CD4-positive, alpha-beta T cell treated with Interleukin-21 for 1 hour (primary cell): ENCODE measurements around the gene CA10.

ENCODE experiments used
- DNase-seq: peaks from one replicate; pipeline ENCODE4 v3.0.0-alpha.2; 2020

Gene CA10

DNA sequence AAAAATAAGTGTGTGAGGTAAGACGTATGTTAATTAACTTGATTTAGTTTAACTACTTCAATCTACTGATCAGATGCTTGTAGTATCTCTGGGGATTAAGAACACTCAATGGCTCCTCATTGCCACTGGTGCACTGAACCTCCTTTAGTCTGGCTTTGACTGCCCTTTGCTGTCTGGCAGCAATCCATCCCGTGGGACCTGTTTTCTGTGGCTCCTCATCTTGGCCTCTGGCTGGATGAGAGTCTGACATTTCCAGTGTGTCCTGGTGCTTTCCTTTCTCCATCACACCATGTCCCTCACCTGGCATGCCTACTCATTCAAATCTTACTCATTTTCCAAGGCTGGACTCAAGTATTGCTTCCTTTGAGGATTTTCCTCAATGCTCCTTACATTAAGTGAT, 212.2 kb downstream of the CA10 start:
- DNase-seq, result no peak

GRCh38 chr17:51941272-51941671, 217.2 kb downstream of the CA10 start:
- DNase-seq, result no peak

DNA sequence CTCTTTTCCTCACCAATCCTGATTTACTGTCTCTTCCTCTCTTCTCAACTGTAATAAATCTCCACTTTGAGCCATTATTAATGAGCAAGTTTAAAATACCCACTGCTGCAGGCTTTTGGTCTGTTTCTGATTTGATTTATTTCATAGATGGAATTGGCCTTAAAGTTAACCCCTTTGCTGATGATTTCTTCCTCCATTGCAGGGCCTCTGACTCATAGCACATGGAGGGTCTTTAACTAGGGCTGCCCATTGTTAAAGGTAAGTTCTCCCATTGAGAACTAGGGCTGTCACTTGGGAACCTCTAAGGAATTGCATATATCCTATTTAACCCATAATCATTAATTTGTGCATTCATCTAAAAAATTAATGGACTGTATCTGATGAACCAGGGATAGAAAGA, 221.2 kb downstream of the CA10 start:
- no peak for DNase-seq

DNA sequence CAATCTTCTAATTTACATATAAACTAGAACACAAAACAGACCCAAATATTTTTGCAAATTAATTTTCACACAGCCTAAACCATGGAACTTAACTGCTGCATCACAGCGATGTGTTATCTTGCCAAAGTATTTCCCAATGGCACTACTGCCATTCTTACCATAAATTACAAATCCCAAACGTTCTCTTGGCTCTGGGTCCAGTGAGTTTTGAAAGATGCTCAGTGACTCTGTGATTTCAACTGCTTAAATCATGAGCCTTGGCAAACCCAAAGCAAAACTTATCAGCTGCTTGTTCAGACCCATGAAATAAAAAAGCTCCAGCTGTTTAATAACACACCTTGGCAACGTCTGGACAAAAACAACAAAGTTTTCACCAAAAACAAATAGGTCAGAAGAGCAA, 223.0 kb downstream of the CA10 start:
- DNase-seq, result no peak

DNA sequence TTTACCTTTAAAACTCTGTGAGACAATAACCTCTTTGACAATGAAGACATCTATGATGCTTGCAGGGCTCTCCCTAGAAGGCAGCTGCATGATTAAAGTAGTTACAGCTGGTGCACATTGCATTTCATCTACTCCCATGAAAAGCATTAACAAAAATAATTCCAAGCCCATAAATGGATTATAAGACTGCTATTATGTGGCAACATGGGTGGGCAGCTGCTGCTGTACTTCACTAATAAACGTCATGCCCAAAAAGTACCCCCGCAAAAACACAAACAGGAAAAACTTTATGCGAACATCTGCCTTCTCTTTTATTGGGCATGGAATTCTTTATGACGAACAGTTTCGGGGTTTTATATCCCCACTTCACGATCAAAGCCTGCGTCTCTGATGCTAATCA, 224.9 kb downstream of the CA10 start:
- DNase-seq, result no peak

DNA sequence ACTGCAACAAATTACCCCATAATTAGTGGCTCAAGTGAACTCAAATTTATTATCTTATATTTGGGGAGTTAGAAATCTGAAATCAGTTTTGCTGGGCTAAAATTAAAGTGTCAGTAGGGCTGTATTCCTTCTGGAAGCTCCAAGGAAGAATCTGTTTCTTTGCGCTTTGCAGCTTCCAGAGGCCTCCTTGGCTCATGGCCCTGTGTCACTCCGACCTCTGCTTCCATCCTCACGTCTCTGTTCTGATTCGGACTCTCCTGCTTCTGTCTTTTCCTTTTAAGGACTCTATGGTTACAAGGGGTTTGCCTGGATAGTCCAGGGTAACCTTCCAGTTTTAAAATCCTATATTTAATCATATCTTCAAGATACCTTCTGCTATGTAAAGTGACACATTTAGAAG, 232.1 kb downstream of the CA10 start:
- no peak for DNase-seq

- DNase-seq, result no peak
These were observed 237.0 kb downstream of the CA10 start for GRCh38 chr17:51921500-51921899.

DNA sequence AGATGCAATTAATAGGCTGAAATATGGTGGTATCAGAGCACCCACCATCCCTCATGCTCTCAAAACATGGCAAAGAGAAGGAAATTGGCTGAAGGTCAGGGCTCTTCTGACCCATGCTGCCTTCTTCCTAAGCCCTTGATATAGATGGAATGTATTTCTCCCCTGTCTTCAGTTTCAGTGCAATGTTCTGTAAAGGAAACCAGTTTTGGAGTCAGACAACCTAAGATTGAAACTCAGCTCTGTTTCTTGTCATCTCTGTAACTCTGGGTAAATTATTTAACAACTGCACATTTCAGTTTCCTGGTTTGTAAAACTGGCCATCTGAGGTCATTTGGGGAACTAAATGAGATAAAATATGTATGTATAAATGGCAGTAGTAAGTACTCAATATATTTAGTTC, 243.9 kb downstream of the CA10 start:
- DNase-seq, result no peak

DNA sequence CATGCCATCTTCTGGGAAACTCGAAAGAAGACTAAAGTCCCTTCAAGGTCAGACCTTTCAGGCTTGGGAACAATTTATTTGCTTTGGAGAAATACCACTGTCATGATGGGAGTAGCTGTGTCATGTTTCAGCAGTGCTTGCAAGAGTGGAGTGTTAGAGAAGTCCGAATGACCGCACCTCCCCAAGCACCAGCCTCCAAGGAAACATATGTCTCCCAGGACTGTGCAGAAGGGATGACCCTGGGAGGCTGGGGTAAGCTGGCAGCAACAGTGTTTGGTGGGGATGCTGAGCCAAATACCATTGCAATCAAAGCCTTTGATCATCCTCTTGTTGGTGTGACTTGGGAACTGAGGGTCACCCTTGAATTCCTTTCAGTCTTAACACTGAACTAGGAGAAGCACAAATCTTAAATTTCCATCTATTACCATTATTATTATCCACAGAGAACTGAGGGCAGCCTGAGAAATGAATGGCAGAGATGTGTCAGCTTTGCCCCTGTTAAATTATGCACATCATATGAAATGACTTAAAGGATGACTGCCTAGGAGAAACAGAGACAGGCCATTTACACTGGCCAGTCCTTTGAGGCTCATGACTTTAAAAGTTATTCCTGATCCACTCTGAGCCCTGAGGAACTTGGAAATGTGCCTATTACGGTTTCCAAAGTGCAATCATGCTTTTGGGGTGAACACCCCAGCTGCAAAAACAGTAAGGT, 244.9 kb downstream of the CA10 start:
- DNase-seq, result no peak

DNA sequence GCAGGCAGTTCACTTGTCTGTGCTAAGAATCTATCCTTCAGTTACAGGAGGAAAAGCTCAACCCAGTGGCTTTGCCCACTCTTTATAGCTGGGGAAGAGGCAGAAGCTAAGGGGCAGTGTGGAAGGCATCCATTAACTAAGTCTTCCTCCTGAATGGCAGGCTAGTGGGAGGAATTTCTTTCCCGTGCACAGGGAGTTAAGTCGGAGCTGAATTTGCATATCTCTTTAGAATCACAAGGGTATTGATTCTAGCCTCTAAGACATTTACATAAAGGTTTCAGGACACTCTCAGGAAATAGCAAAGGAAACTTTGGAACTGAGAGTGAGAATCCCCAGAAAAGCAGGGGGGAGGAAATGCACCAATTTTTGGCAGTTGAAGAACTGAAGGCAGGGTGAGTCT, 245.6 kb downstream of the CA10 start:
- no peak for DNase-seq

GRCh38 chr17:51911237-51911636, 247.3 kb downstream of the CA10 start:
- no peak for DNase-seq

DNA sequence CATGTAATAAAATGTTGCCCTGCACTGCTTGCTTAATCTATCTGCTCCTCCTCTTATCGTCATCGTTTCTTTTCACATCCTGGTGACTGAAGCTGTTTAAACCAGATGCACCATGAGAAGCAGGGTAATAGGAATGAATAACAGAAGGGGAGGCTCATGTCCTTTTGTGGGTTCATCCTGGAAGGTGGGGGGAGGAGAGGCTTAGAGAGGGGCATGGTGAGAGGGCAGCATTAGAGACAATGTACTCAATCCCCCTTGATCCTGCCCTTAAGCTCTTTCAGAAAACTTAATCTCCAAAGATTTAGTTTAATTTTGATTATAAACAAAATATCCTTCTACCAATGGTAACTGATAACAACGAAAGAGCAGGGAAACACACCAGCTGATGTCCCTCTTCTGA, 248.5 kb downstream of the CA10 start:
- no peak for DNase-seq

- DNase-seq, result no peak
These were observed 249.5 kb downstream of the CA10 start for GRCh38 chr17:51908841-51909537.

DNA sequence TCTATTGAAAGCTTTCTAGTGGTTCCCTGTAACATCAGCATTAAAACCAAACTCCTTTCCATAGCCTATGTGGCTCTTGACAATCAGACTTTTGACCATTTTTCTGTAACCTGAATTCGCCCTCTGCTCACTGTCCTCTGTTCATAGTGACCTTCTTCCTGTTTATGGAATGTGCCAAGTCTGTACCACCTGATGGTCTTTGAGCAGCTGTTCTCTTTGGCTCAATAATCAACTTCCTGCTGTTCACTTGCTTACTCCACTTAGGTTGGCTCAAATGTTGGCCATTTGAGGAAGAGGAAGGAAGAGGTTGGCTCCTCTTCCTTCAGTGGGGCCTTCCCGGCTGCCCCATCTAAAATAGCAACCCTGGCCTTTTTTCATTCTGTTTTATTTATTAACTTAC, 251.5 kb downstream of the CA10 start:
- no peak for DNase-seq

- no peak for DNase-seq
These were observed 254.1 kb downstream of the CA10 start for GRCh38 chr17:51904379-51904778.

- no peak for DNase-seq
These were observed 257.3 kb downstream of the CA10 start for GRCh38 chr17:51901242-51901641.

GRCh38 chr17:51891936-51892335, 266.6 kb downstream of the CA10 start:
- no peak for DNase-seq

DNA sequence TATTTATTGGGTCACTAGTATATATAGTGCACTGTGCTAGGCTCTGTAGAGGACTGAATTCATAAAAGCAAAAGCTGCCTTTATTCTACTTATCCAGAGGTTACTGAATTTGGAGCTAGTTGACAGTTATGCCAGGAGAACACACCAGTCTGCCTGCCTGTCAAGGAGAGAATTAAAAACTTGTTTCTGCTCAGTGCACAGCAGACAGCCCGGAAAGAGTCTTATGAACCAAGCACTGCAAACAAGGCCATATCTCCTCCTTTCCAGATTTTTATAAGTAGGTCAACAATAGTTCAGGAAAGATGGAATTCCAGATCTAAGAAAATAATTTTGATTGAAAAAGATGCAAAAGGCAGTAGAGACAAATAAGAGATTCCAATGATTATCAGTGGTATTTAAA, 267.8 kb downstream of the CA10 start:
- no peak for DNase-seq

- DNase-seq, result no peak
These were observed 269.7 kb downstream of the CA10 start for GRCh38 chr17:51888816-51889215.

DNA sequence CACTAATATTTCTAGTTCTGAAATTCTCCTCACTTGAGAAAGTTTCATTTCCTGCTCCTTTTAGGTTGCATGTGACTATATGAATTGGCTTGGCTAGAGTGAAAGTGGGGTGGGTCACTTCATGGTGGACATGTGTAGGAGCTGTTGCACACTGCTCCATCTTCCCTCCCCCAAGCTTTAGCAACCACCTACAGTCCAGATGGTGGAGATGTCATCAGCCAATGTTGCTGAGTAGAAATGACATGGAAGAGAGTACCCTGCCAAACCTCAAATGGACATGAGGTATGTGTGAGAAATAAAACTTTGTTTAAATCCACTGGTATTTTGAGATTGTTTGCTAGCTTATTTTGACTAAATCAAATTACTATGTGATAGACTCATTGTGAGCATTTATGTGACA, 281.5 kb downstream of the CA10 start:
- no peak for DNase-seq

- no peak for DNase-seq
These were observed 285.2 kb downstream of the CA10 start for GRCh38 chr17:51873302-51873701.

DNA sequence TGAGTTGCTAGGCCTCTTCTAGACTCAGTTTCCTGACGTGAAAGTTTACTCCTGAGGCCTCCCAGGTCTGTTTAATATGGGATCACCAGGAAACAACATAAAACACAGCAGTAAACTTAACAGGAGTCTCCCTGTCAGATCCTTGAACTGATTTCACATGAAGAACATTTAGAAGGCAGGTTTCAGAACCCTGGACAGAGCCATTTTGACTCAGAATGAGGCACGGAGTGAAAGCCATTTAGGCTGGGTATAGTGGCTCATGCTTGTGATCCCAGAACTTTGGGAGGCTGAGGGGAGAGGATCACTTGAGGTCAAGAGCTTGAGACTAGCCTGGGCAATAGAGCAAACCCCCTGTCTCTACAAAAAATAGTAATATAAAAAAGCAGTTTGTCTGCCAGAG, 289.1 kb downstream of the CA10 start:
- no peak for DNase-seq

DNA sequence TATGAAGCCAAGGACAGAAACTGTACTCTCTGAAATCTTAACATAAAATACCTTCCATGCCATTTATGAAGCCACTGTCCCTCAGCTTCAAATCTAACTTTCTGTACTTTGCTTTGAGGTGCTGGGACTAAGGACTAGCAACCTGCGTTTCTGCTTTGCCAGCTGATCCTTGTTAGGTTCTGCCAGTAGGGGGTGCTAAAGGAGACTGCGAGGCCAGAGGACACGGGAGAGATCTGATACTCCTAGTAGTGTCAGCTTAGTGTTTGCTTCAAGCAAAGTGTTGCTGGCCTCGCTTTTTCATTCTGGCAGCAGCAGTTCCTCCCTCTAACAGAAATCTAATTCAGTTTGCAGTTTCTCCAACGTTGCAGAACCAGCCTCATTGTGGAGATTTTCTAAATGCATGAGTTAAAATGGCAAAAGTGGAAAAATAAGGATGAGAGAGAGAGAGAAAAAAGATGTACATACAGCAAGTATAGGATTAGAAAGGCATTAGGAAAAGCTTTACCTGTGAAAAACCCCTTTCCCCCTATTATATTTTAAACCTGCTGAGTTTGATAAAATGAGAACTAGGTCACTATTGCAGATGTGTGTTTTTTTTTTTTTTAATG, 297.5 kb downstream of the CA10 start:
- no peak for DNase-seq

DNA sequence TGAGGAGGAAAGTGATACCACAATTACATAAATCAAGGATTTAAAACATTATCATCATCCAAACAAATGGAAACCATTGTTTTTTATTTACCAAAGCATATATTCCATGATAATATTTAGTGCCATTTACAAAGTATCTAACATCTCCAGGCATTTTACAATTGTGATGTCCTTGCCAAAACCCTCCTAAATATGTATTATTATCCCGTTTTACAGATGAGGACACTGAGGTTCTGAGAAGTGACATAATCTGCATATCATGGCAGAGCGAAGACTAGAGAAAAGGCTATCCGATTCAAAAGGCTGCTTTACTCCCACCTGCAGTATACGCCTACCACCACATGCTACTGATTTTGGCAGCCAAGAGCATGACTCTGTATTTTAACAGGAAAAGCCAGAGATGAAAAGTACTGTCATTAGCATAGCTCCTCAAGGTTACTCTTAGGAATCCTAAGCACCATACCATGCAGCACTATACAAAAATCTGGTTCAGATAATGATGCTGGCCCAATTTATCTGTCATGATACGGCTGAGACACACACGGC, 301.4 kb downstream of the CA10 start:
- DNase-seq, result no peak
